Body of pancreas (tissue), 4 donors: ENCODE data around the gene SYNGR1. TPM values are rescaled to one million over a fixed set of nuclear protein-coding genes. Genes with fewer than 3 reads are reported as not detected.

ENCODE experiments used
- ATAC-seq: fragments of 150-250 bp; one replicate; pipeline ENCODE4 v1.9.1; 2016
- DNase-seq, 4 donors: peaks; one replicate each; pipeline ENCODE4 v3.0.0-alpha.2; 2019
- H3K27ac ChIP-seq, 4 donors: fragments of 200-600 bp; sonication (generic); 1 replicate in 3 of 4; 2 replicates in 1 of 4; pipeline versions ENCODE4 v1.5.1 to v1.6.1; 2016 to 2019; ENCODE audit warnings: mild to moderate bottlenecking in 1 of 4, mixed read lengths in 1 of 4, moderate library complexity in 1 of 4
- H3K27me3 ChIP-seq, 2 donors: fragments of 200-600 bp; sonication (generic); one replicate each; pipeline ENCODE4 v1.6.0; 2016; ENCODE audit warnings: mild to moderate bottlenecking in 1 of 2
- H3K36me3 ChIP-seq, 2 donors: fragments of 200-600 bp; sonication (generic); replicated peaks in 1 of 2; 2 replicates each; pipeline ENCODE4 v1.5.1; 2016; ENCODE audit warnings: low read depth in 2 of 2; ENCODE audit not compliant: insufficient read depth in 1 of 2
- H3K4me1 ChIP-seq: fragments of 200-600 bp; sonication (generic); one replicate; pipeline ENCODE4 v1.6.0; 2016
- H3K4me3 ChIP-seq, 2 donors: fragments of 200-600 bp; sonication (generic); 1 replicate in 1 of 2; 2 replicates in 1 of 2; pipeline ENCODE4 v1.5.1; 2016 to 2019
- H3K9me3 ChIP-seq, 3 donors: fragments of 200-600 bp; sonication (generic); 1 replicate in 2 of 3; 2 replicates in 1 of 3; pipeline ENCODE4 v1.5.1; 2016
- CTCF ChIP-seq, 7 experiments: fragments of 450-650 bp in 4 of 7; fragments of 200-600 bp in 3 of 7; sonication (generic) in 3 of 7; IDR thresholded peaks; one replicate each; pipeline ENCODE4 v1.5.1; 2016 to 2019; ENCODE audit warnings: antibody characterized with exemption in 7 of 7
- POLR2A ChIP-seq, 3 donors: fragments of 450-650 bp; IDR thresholded peaks; one replicate each; pipeline ENCODE4 v1.6.1; 2016; ENCODE audit warnings: antibody characterized with exemption in 3 of 3, mild to moderate bottlenecking in 2 of 3
- WGBS, 2 donors: methylation state at CpG; one replicate each; pipeline ENCODE4 v1.1.5; 2017; 5-methylcytosine and 5-hydroxymethylcytosine counted together
- intact Hi-C: fragments of 100-400 bp; cut with DNase I; formaldehyde crosslinking; loops from one replicate; pipeline ENCODE4 v1.15.1; 2023
- total RNA-seq, 2 donors: library from RNA; depleted of rRNA; stranded (reverse); fragments of >200 nt; gene quantifications; one replicate each; pipeline ENCODE4 v1.1.0, GENCODE V29; 2016

Gene SYNGR1
- total RNA-seq, 2 donors from 2014 or later = 15.2 to 35.0 TPM

GRCh38 chr22:39360674-39361413 is 11.1 kb downstream of the SYNGR1 start:
- Histone ChIP-seq H3K27ac (peak overlapping the region; percentile 23 to 66 (median 54)), H3K4me3 (no peak overlapping the region), H3K9me3 (no peaks in the 10 kb centered on the region), H3K27me3 (no peaks in the 10 kb centered on the region), H3K4me1 (peaks cover 18% of the 10 kb centered on the region), H3K36me3 (no peaks in the 10 kb centered on the region)
- ATAC-seq (peak; percentile 82), DNase-seq (peak; percentile 30 to 68 (median 41))
- no peak for TF ChIP-seq POLR2A (IDR thresholded peaks at IDR 0.05)
- TF ChIP-seq CTCF (IDR thresholded peaks at IDR 0.05) = no peak
- WGBS, 2 donors = 66 to 84% methylated on average over 10 to 14 of the region's 14 CpGs
- intact Hi-C loops = no loop called here

DNA sequence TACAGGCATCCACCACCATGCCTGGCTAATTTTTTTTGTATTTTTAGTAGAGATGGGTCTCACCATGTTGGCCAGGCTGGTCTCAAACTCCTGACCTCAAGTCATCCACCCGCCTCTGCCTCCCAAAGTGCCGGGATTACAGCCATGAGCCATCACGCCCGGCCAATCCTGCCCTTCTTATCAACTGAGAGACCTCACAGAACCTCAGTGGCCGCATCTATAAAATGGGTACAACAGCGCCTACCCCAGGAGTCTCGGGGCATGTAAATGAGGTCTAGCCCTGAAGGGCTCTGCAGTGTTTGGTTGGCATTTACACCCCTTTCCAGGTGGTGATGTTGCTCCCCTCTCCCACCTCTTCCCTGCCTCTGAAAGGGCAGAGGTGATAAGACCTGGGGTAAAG is 11.7 kb downstream of the SYNGR1 start:
- H3K4me1 ChIP-seq = peaks cover 18% of the 10 kb centered on the region
- intact Hi-C loops = no loop called here
- H3K27ac ChIP-seq = peak overlapping the region in 1 of 4 donors; percentile 65
- no peaks in the 10 kb centered on the region for H3K36me3 ChIP-seq
- ATAC-seq (no peak), DNase-seq (no peak)
- TF ChIP-seq CTCF (IDR thresholded peaks at IDR 0.05) = no peak
- no peak overlapping the region for H3K4me3 ChIP-seq
- WGBS, 2 donors = 96 to 100% methylated on average over 2 to 7 of the region's 7 CpGs
- H3K27me3 ChIP-seq = no peaks in the 10 kb centered on the region
- no peaks in the 10 kb centered on the region for H3K9me3 ChIP-seq

- Histone ChIP-seq H3K36me3 (no peaks in the 10 kb centered on the region), H3K27me3 (no peaks in the 10 kb centered on the region), H3K4me1 (peaks cover 18% of the 10 kb centered on the region), H3K9me3 (no peaks in the 10 kb centered on the region), H3K27ac (no peak overlapping the region), H3K4me3 (no peak overlapping the region)
- WGBS, 2 donors = 76 to 84% methylated on average over 5 to 10 of the region's 11 CpGs
- TF ChIP-seq CTCF (IDR thresholded peaks at IDR 0.05) (no peak), POLR2A (IDR thresholded peaks at IDR 0.05) (no peak)
- no peak for ATAC-seq
- intact Hi-C loops = no loop called here
- DNase-seq = no peak
Observed at GRCh38 chr22:39362271-39362670, 12.5 kb downstream of the SYNGR1 start.

DNA sequence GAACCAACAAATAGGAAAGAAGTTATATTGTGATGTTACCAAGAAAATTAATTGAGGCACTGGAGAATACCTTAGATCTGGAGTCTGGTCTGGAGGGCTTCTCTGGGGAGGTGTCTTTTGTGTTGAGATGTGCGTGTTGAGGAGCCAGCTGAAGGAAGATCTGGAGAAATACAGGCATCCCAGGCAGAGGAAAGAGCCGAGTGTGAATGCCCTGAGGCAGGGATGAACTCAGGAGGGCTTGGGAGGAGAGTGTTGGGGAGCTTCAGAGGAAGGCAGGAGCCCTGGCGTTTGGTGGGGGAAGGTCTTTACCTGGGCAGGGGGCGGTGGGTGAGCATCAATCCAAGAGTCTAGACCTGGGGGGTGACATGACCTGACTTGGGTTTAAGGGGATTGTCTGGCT is 13.1 kb downstream of the SYNGR1 start:
- no peak for ATAC-seq
- DNase-seq = no peak
- no peak for TF ChIP-seq CTCF (IDR thresholded peaks at IDR 0.05)
- TF ChIP-seq POLR2A (IDR thresholded peaks at IDR 0.05) = no peak
- no peak overlapping the region for H3K4me3 ChIP-seq
- peaks cover 18% of the 10 kb centered on the region for H3K4me1 ChIP-seq
- intact Hi-C loops = no loop called here
- WGBS, 2 donors = 82 to 96% methylated on average over 4 of the region's 4 CpGs
- H3K27me3 ChIP-seq = no peaks in the 10 kb centered on the region
- H3K27ac ChIP-seq = no peak overlapping the region
- H3K36me3 ChIP-seq = no peaks in the 10 kb centered on the region
- H3K9me3 ChIP-seq = no peaks in the 10 kb centered on the region
